Left lobe of liver (tissue), 2 donors: Measurements from ENCODE around the gene ADIPOR2. TPM values are rescaled to one million over a fixed set of nuclear protein-coding genes. Genes with fewer than 3 reads are reported as not detected.

Source experiments
- ATAC-seq: fragments of 200-7000 bp; cut with Tn5 transposase; one replicate; pipeline ENCODE4 v1.9.1; 2020; ENCODE audit warnings: mild to moderate bottlenecking, moderate library complexity
- DNase-seq: peaks from one replicate; pipeline ENCODE4 v3.0.0-alpha.2; 2020; ENCODE audit warnings: low spot score
- total RNA-seq: library from RNA; stranded (reverse); gene quantifications from one replicate; pipeline ENCODE4 v1.2.1, GENCODE V29; 2021
- donor health status: DM: no; HTN: no; CAD: no; lungs with moderate emphysema.
- donor health status: DM: no; HTN: yes; CAD: no.

Gene ADIPOR2
- total RNA-seq, 1 donor from 2014 or later: 58.0 TPM

DNA sequence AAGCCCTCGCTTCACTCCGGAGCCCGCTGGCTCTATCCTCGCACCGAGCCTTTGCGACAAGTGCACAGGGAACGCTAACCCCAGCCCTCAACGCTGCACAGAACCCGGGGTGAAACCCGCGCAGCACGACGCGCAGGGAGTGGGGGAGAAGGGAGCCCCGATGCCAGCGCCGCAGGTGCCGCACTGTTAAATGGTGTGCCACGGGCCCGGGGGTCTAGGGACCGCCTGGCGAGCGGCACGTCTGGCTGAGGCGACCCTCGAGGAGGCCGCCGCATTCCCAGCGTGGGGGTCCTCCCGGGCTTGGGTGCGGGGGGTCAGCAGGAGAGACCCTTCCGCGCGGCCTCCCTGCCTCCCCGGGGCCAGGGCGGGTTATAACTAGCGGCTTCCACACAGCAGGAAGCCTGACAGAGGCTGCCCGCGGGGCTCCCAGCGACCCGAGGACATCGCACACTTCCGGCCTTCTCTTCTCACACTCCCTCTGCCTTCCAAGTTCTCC, 105.7 kb downstream of the ADIPOR2 start:
- ATAC-seq (peak; percentile 43), DNase-seq (peak; percentile 62)

DNA sequence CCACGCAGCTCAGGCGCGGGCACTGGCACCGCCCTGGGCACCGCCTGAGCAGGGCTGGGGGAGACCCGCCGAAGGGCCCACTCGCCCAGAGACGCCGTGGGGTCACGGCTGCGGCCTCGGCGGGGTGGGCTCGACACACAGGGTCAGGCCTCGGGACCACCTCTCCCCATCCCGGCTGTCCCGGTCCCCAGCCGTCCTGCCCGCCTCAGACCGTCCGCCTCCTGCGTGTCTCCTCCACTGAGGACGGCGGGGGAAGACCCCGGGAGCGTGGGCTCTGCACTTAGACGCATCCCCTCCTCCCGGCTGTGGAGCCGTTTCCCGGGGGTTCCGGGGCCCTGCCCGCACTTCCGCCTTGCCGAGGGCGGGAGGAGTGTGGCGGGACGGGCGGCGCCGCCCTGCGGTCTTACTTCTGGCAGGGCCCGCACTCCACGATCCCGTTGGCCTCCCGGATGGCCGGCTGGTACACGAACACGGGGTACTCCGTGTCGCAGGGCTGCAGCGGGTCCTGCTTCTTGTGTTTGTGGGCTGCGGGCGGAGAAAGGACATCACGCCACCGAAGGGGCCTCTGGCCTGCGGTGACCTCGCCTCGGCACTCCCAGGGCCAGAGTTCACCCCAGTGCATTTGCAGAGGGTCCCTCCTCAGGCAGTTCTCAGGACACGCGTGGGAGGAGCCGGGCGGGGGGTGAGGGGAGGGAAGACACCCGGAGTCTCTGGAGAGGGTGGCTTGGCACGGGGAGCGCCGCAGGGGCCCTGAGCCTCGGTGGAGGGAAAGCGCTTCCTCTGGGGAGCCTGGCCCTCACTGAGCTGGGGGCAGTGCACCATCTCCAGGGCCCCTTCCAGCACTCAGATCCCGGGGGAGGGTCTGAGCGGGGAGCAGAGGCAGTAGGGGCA, 106.4 kb downstream of the ADIPOR2 start:
- ATAC-seq (peak; percentile 48), DNase-seq (peak; percentile 70)

DNA sequence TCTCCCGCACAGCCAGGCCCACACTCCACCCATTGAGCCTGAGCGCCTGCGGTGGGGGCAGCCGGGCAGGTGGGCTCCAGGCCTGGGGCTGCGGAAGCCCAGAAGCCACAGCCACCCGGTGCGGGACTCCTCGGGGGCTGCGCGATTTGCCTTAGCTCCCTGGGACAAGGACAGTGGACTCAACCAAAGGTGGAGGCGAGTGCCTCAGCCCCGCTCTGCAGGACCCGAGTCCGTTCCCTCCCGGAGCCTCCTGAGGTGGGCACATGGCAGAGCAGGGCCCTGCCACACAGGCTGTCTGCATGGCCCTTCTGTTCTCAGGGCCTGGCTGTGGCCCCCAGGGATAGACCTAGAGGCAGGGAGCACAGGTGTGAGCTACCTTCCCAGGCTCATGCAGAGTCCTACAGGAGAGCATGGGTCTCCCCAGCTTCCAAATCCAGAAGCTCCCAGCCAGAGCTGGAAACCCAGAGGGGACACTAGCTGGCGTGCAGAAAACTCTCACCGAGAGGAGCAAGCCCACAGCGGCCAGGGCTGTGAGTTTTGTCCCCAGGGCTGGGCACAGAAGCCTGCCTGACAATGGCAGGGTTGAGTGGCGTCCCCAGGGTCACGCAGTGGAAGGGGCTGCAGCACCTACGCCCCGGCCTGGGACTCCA, 107.2 kb downstream of the ADIPOR2 start:
- DNase-seq (no peak), ATAC-seq (no peak)

DNA sequence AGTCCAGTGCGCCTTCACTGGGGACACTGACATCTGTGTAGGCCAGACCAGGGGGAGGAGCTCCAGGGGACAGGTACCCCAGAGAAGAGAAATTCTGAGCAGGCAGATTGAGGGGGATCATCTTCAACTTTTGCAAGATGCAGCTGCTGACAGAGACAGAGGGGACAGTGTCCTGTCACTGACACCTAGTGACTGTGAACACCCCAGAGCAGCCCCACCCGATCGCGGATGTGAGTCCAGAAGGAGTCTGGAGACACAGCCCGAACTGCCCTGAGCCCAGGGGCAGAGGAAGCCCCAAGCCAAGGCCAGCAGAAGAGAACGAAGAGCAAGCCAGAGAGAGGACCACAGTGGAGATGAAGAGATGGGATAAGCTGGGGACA, 107.8 kb downstream of the ADIPOR2 start:
- ATAC-seq: no peak
- no peak for DNase-seq

DNA sequence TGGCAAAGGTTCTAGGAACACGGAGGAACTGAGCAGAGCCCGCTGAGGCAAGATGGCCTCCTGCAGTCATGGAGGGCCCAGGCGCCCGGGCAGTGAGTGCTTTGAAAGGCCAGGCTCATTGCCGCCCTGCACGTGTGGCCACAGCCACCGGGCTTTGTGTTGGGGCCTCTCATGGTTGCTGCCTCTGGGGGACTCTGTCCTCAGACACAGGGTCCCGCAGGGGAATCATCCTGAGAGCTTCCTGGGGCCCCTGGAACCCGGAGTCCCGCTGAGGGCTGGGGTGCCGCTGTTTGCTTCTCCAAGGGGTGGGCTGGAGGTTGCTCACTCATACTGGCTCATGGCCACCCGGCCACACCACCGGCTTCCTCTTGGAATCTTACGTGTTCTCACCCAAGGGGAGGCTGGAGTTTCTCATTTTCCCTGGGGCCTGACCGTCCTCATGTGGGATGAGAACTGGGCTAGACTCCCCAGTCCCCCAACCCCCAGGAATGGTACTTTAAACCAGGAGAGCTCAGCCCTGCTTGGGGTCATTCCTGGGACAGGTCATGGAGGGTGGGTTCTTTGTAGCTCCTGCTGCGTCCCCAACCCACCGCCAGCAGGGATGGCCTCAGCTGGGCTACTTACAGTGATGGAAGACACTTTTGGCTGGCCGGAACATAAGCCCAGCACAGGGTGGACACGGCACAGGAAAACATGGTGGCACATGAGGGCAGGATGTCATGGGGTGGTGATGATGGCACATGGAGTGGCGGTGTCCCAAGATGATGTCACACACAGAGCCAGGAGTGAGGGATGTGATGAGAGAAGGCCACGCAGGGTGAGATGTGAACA, 108.4 kb downstream of the ADIPOR2 start:
- DNase-seq: peak; percentile 45
- no peak for ATAC-seq

DNA sequence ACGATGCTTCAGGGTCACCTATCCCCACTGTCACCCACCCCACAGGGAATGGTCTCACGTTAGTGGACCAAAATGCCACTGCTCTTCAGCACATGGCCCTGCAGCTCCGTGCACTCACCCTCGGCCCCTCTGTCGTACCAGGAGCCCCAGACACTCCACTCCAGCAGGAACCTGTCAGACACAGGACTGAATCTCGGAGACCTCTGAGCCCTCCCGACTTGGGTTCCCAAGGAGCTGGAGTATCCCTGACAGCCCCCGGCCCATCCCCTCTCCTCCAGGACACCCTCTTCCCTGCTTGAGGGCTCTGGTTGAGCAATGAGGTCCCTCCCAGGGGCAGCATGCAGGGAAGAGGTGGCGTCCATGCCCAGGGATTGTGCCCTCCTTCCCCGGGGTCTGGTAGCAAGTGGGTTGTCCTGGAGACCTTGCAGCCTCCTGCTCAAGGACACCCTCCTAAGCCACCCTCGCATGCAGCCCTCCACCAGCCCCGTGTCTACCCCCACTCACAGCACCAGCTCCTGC, 109.1 kb downstream of the ADIPOR2 start:
- no peak for ATAC-seq
- peak; percentile 44 for DNase-seq

DNA sequence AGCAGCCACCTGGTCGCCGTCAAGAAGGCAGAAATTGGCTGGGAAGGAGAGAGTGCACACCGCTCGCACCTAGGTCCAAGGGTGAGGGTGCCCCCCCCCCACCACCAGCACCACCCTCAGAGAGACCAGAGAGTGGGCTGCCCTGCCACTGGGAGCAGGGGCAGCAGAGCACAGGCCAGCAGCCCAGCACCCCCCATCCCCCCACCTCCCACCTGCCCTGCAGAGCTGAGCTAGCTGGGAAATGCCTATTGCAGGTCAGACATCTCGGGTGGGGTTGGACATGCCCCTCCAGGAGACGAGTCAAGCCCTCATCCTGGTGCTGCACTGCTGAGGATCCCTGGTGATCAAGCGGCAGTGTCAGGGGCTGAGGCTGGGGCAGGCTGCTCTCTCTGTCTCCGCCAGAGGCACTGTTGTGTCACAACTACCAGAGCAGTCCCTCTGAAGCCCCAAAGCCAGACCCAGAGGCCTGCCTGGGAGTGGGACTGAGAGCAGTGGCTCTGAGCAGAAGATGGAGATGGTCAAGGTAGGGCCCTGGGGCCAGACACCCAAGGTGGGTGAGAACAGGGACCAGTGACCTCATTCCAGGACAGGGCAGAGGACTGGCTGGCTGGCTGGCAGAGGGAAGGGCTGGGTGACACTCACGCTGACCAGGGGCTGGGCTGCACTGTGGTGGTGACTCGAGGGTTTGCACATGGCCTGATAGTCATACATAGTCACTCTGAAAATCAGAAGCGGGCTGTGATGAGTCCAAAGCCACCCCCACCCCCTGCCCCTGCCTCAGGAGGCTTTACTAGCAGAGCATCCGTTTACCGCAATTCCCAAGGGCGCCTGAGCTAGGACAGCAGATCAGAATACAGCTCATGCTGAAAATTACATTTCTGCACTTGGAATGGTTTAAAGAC, 109.8 kb downstream of the ADIPOR2 start:
- peak; percentile 60 for DNase-seq
- peak; percentile 15 for ATAC-seq

DNA sequence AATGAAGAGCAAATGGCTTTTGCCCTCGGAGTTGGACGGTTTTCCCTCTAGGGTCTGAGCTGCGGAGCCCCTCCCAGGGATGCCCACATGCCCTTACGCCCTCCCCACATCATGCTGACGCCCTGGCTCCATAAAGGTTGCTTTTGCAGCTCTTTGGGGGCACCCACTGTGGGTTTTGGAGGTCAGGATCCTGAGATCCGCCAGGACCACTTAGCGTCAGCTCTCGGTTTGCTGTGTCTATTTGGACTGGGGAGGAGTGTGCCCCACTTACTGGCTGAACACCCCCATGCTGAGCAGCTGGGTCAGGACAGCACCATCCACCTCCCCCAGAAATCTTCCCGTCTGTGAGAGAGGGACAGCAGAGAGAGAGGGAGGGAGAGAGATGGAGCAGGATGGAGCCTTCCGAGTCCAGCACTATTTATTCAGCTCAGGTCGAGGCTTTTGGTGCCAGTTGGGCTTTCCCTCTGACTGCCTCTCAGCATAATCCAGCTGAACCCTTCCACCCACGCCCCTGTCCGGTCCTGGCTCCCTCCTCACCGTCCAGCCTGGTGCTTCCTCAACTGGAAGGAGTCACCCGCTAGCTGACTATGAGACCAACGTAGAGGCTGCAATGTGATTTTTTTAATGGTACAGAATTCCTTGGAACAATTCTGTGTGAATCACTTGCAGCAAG, 110.6 kb downstream of the ADIPOR2 start:
- DNase-seq (peak; percentile 37), ATAC-seq (no peak)

DNA sequence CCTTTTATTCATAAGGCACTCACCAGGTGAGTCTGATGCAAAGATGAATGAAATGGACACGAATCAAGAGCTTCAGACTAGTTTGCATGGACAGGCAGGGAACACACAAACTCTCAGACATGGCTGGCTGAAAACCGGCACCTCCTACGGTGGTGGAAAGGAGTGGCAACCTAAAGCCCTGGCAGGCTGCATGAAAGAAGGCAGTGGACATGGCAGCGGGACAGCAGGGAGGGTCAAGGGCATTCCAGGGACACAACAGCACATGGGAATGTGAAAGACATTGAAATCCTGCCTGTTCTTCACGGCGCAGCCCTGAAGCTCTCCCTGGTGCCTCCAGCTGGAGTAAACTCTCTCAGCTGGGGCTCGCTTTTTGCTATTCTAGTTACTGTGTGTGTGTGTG, 112.9 kb downstream of the ADIPOR2 start:
- no peak for DNase-seq
- no peak for ATAC-seq

DNA sequence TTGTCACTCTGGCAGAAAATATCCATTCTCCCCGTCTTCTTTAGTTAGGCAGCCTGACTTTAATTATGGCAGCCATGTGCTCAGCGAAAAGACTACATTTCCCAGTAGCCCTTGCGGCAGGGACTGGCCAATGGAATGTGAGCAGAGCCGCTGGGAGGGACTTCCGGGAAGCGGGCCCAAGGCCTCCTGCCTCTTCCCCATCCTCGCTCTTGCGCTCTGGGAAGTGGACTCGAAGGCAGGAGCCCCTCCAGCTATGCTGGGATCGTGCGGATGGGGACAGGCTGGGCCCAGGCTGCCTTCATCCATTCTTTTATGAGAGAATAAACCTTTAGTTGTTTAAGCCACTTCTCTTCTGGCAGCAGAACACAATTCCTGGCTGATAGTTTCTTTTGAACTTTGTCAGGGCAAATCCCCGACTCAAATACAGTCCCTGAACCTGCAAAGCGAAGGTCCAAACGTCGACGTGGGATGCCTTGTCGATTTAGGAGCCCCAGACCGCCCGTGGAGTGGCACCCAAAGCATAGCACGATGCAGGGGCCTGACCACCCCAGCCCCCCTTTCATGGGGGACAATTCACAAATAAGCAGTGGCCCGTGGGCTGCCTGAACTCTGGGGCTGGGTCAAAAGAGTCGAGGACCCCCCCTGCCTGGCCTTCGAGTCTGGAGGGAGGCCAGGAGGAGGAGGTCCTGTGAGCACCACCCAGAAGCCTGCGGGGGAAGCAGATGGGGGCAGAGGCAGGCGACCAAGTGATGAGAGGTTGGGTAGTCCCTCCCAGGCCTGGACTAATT, 113.9 kb downstream of the ADIPOR2 start:
- DNase-seq: peak; percentile 82
- peak; percentile 89 for ATAC-seq

DNA sequence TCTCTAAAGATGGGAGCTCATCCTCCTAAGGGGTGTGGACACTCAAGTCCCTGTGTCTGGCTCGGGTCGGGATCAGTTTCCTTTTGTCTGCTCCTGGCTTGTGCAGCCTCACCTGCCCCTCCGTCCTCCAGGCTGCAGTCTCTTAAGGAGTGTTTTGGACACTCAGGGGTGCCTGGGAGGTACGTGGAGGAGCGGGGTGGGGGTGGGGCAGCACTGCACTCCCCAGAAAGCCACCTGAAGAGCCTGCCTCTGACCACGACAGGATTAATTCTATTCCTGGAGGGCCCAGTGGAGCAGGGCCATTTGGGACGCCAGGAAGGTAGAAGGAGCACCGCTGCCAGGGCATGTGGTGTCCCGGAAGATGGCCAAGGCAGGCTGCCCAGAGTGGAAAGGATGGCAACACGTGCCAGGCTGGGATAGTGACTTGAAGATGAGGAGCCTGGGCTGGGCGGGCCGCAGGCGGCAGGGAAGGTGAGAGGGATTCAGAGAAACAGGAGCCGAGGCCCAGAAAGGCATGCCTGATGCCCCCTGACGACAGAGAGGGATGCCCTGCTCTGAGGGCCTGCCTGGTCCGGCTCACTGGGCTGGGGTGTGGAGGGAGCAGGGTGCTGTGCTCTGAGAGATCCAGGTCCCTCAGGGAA, 114.7 kb downstream of the ADIPOR2 start:
- no peak for ATAC-seq
- no peak for DNase-seq

DNA sequence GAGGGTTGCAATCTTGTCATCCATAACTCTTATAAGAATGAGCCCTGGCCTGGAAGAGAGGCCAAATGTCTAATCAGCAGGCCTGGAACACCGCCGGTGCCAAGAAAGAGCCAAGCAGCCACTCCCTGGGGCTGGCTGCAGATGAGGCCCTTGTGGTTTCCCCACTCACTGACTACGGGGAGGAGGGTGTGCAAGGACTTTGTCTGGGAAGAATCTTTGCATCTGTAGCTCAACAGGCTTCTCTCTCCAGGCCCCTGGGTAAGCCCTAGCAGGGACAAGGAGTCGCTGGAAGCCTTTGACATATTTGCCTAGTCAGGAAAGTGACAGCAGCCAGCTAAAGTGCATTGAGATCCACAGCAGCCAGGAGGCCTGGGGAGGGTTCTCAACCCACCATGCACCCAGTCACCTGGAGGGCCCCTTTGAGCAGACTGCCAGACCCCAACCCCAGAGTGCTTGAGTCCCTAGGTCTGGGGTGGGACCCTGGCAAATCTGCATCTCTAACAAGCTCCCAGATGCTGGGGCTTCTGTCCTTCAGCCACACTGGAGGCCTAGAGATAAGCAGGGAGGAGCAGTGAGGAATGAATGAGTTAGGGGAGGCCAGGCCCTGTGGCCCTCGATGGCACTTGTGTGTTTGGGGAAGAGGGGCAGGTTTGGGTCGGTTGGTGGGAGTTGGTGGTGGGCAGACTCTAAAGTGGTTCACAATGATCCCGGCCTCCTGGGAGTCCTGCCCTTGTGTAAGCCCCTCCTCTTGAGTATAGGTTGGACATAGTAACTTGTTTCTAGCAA, 115.6 kb downstream of the ADIPOR2 start:
- DNase-seq: no peak
- ATAC-seq: no peak

DNA sequence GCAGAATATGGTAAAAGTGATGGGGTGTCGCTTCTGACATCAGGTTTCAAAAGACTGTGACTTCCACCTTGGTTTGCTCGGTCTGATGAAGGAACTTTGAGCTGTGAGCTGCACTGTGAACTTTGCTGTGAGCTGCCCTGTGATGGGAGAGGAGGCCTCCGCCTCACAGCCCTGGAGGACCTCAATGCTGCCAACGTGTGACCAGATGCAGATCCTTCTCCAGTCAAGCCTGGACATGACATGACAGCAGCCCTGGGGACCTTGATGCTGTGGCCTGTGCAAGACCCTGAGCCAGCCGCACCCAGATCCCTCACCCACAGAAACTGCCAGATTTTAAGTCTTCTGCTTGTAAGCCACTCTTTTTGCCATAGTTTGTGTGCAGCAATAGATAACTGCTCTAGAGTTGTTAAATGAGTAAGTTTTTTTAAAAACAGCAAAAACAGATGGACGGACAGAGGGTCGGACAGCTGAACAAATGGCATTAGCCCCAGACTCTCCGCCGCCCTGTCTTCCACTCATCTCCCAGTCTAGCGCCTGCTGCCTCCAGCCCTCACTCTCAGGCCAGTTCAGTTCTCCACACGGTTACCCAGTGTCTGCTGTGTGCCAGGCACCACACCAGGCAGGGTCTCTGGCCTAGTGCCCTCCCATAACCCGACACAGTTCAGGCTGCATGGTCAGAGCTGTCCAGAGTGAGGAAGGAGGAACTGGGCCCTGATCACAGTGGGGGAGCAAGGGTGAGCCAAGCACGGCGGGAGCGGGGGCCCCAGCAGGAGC, 116.4 kb downstream of the ADIPOR2 start:
- no peak for ATAC-seq

DNA sequence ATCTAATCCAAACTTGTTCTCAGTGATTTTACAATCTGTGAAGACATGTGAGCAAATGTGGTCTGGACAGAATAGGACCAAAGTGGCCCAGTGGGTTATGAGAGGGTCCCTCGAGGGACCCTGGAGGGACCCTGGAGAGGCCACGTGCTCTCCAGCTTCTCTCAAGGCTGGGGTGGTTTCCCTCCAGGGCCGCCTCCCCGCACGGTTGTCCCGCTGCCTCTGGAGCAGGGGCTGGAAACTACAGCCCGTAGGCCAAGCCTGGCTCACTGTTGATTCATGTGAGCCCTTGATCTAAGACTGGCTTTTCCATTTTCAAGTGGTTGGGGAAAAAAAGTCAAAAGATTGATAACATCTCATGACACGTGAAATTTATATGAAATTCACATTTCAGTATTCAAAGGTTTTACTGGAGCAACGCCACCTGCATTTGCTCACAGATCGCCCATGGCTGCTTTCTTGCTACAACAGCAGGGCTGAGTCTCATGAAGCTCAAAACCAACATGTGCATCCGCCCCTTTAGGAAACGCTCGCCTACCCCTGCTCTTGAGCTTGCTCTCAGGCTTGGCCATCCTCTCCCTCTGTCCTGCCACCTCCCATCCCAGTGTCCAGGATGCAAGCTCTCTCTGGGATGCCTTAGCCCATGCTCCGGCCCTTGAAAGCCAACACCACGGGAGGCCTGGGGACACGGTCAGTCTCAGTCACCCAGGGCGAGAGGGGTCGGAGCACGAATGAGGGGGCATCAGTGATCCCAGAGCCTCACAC, 117.3 kb downstream of the ADIPOR2 start:
- ATAC-seq (no peak), DNase-seq (no peak)

More for the DNA sequence above, 116.4 kb downstream of the ADIPOR2 start:
- no peak for DNase-seq

DNA sequence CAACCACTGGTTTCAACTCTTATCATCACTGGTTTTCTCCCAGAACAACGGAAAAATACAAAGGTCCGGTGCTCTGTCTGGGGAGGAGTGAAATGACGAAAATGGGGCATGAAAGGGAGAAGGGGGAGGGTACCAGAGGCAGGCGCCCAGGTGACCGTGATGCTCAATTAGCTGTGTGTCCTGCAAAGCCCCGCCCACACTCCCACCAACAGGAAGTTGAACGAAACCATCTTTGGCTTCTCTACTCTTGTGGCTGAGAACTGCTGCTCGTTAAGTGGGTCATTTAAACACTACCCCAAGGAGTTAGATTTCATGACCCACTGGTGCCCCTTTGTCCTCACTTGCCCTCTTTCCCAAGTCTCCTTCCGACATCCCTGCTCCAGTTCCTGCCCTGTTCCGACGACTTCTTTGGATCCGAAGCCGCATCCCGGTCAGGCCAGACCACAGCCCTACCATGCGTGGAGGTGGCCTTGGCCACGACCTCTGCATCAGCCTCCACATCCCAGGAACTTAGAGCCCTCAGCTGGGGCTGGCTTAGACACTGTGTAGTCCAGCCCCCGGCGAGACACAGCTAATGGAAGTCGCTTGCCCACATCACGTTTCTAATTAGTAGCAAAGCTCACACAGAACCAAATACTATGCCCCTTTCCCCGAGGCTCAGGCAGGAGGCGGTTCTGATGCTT, 118.1 kb downstream of the ADIPOR2 start:
- ATAC-seq: no peak
- no peak for DNase-seq
